SK-N-SH (cell line): ENCODE results near the gene PITX1. TPM values are rescaled to one million over a fixed set of nuclear protein-coding genes. Genes with fewer than 3 reads are reported as not detected.

ENCODE experiments used
- CTCF ChIA-PET: fragments of 300-600, 350-600 bp; formaldehyde crosslinking; extraction: SDS; loops from one replicate; lab custom pipeline; 2021; lab: Yijun Ruan, JAX
- POLR2A ChIA-PET: fragments of 350-600 bp; sonication (Branson Sonifier 250); formaldehyde crosslinking; extraction: SDS; loops from one replicate; lab custom pipeline; 2020; ENCODE audit warnings: antibody characterized with exemption, inconsistent platforms; lab: Yijun Ruan, JAX
- DNase-seq: peaks from one replicate; pipeline ENCODE4 v3.0.0; 2012
- H2AFZ ChIP-seq: fragments of 200-600 bp; sonication (generic); 2 replicates; pipeline ENCODE4 v1.8.1; 2016; ENCODE audit warnings: antibody characterized with exemption, mild to moderate bottlenecking, low read depth
- H3F3A ChIP-seq: fragments of 200-600 bp; sonication (generic); replicated peaks from 2 replicates; pipeline ENCODE3; 2016; ENCODE audit warnings: antibody characterized with exemption, mild to moderate bottlenecking; ENCODE audit not compliant: insufficient read depth
- H3K27ac ChIP-seq, 2 experiments: fragments of 200-500 bp in 1 of 2; fragments of 200-600 bp in 1 of 2; sonication (Bioruptor generic) in 1 of 2; sonication (generic), shearing (Covaris generic) in 1 of 2; 2 replicates each; pipeline versions ENCODE4 v1.5.1 to v1.6.1; 2014 to 2016; ENCODE audit warnings: low read depth in 2 of 2, inconsistent platforms in 1 of 2, low read length in 1 of 2, mild to moderate bottlenecking in 1 of 2, mixed read lengths in 1 of 2
- H3K27me3 ChIP-seq: fragments of 200-600 bp; sonication (generic), shearing (Covaris generic); 2 replicates; pipeline ENCODE4 v1.6.1; 2016; ENCODE audit warnings: mixed run types; ENCODE audit not compliant: insufficient read depth
- H3K36me3 ChIP-seq, 2 experiments: fragments of 200-500 bp in 1 of 2; fragments of 200-600 bp in 1 of 2; sonication (Bioruptor generic) in 1 of 2; sonication (generic) in 1 of 2; replicated peaks in 1 of 2; 2 replicates each; pipeline versions ENCODE3 to v1.5.1; 2014 to 2016; ENCODE audit warnings: low read length in 1 of 2, mild to moderate bottlenecking in 1 of 2; ENCODE audit not compliant: insufficient read depth in 2 of 2, control insufficient read depth in 1 of 2
- H3K4me1 ChIP-seq, 2 experiments: fragments of 200-500 bp in 1 of 2; fragments of 200-600 bp in 1 of 2; sonication (Bioruptor generic) in 1 of 2; sonication (generic), shearing (Covaris generic) in 1 of 2; 2 replicates each; pipeline versions ENCODE4 v1.5.1 to v1.6.1; 2014 to 2016; ENCODE audit warnings: low read depth in 1 of 2, low read length in 1 of 2, mixed run types in 1 of 2; ENCODE audit not compliant: insufficient read depth in 2 of 2, control insufficient read depth in 1 of 2
- H3K4me2 ChIP-seq: fragments of 200-600 bp; sonication (generic), shearing (Covaris generic); 2 replicates; pipeline ENCODE4 v1.6.1; 2017; ENCODE audit warnings: mixed run types
- H3K4me3 ChIP-seq, 2 experiments: fragments of 200-500 bp in 1 of 2; fragments of 200-600 bp in 1 of 2; sonication (Bioruptor generic) in 1 of 2; sonication (generic), shearing (Covaris generic) in 1 of 2; 2 replicates each; pipeline versions ENCODE4 v1.5.1 to v1.8.1; 2014 to 2016; ENCODE audit warnings: low read depth in 2 of 2, inconsistent platforms in 1 of 2, low read length in 1 of 2, mild to moderate bottlenecking in 1 of 2, mixed read lengths in 1 of 2, moderate library complexity in 1 of 2
- H3K79me2 ChIP-seq: fragments of 200-600 bp; sonication (generic); 2 replicates; pipeline ENCODE4 v1.8.1; 2017; ENCODE audit warnings: mild to moderate bottlenecking; ENCODE audit not compliant: insufficient read depth
- H3K9ac ChIP-seq: fragments of 200-600 bp; sonication (generic); 2 replicates; pipeline ENCODE4 v1.6.1; 2017; ENCODE audit warnings: mixed run types
- H3K9me2 ChIP-seq: fragments of 200-600 bp; sonication (generic); 2 replicates; pipeline ENCODE4 v1.6.1; 2017; ENCODE audit warnings: mixed run types
- H3K9me3 ChIP-seq: fragments of 200-600 bp; sonication (generic); 2 replicates; pipeline ENCODE4 v1.6.1; 2017; ENCODE audit warnings: mixed run types, mild to moderate bottlenecking, moderate library complexity
- H4K20me1 ChIP-seq: fragments of 200-600 bp; sonication (generic); 2 replicates; pipeline ENCODE4 v1.6.1; 2017; ENCODE audit warnings: mild to moderate bottlenecking, mixed run types; ENCODE audit not compliant: insufficient read depth
- CHD2 ChIP-seq: fragments of 150-350 bp; IDR thresholded peaks from 2 replicates; pipeline ENCODE4 v1.6.1; 2018; ENCODE audit warnings: low read length; ENCODE audit not compliant: partially characterized antibody
- RAD21 ChIP-seq: IDR thresholded peaks from 2 replicates; pipeline ENCODE4 v1.6.1; 2012; ENCODE audit warnings: mild to moderate bottlenecking, low read length
- TAF1 ChIP-seq: IDR thresholded peaks from 2 replicates; pipeline ENCODE4 v1.6.1; 2012; ENCODE audit warnings: low read depth, mild to moderate bottlenecking, low read length, moderate library complexity, borderline replicate concordance
- TCF12 ChIP-seq: IDR thresholded peaks from 2 replicates; pipeline ENCODE4 v1.4.0; 2012
- WGBS: methylation state at CpG from one replicate; pipeline ENCODE4 v1.1.6; 2017; ENCODE audit warnings: low lambda C conversion rate; 5-methylcytosine and 5-hydroxymethylcytosine counted together
- polyA plus RNA-seq, 3 experiments: library from polyadenylated mRNA; depleted of rRNA; stranded (reverse); fragments of >200 nt; gene quantifications; 2 replicates each; pipeline ENCODE4 v1.2.3, GENCODE V29; 2012
- TF ChIP-seq, protein P1 (sequence below): IDR thresholded peaks from 2 replicates; pipeline ENCODE4 v1.4.0; 2012; ENCODE audit warnings: low read depth, borderline replicate concordance
- TF ChIP-seq, protein P2 (sequence below): IDR thresholded peaks from 2 replicates; pipeline ENCODE4; 2012
- TF ChIP-seq, protein P3 (sequence below): IDR thresholded peaks from 2 replicates; pipeline ENCODE4 v1.6.1; 2012; ENCODE audit warnings: mild to moderate bottlenecking, low read depth, low read length, moderate library complexity
- TF ChIP-seq, protein P4 (sequence below): IDR thresholded peaks from 2 replicates; pipeline ENCODE4 v1.4.0; 2012; ENCODE audit warnings: low read depth
- TF ChIP-seq, protein P5 (sequence below): fragments of 150-350 bp; IDR thresholded peaks from 2 replicates; pipeline ENCODE4 v1.6.1; 2017; ENCODE audit warnings: antibody characterized with exemption, low read length, low read depth, borderline replicate concordance

PITX1 gene
- polyA plus RNA-seq, 1 of the 3 experiments (the other 2 are of a cell fraction) = not detected

DNA sequence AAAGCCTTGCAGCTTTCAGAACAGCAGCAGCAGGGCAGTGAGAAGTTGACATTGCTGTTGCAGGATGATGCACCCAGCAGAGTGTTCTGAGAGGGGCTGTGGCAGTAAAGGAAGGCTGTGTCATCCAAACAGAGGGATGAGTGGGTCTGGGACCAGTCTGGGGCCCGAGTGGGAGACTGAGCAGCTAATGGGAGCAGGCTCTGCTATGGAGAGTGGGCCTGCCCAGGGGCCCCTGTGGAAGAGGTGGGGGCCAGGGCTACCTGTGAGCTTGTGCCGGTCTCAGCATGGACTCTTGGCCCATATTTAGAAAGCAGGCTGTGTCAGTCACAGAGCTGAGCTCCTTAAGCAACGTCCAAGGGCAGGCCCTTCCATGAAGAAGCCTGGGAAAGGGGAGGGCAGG is 26.0 kb upstream of the PITX1 start (continued):
- TF ChIP-seq, protein P1, sequence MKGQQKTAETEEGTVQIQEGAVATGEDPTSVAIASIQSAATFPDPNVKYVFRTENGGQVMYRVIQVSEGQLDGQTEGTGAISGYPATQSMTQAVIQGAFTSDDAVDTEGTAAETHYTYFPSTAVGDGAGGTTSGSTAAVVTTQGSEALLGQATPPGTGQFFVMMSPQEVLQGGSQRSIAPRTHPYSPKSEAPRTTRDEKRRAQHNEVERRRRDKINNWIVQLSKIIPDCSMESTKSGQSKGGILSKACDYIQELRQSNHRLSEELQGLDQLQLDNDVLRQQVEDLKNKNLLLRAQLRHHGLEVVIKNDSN = no peak
- TF ChIP-seq, protein P2, sequence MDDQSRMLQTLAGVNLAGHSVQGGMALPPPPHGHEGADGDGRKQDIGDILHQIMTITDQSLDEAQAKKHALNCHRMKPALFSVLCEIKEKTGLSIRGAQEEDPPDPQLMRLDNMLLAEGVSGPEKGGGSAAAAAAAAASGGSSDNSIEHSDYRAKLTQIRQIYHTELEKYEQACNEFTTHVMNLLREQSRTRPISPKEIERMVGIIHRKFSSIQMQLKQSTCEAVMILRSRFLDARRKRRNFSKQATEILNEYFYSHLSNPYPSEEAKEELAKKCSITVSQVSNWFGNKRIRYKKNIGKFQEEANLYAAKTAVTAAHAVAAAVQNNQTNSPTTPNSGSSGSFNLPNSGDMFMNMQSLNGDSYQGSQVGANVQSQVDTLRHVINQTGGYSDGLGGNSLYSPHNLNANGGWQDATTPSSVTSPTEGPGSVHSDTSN = no peak
- TF ChIP-seq, all 33 proteins: peak for 0

DNA sequence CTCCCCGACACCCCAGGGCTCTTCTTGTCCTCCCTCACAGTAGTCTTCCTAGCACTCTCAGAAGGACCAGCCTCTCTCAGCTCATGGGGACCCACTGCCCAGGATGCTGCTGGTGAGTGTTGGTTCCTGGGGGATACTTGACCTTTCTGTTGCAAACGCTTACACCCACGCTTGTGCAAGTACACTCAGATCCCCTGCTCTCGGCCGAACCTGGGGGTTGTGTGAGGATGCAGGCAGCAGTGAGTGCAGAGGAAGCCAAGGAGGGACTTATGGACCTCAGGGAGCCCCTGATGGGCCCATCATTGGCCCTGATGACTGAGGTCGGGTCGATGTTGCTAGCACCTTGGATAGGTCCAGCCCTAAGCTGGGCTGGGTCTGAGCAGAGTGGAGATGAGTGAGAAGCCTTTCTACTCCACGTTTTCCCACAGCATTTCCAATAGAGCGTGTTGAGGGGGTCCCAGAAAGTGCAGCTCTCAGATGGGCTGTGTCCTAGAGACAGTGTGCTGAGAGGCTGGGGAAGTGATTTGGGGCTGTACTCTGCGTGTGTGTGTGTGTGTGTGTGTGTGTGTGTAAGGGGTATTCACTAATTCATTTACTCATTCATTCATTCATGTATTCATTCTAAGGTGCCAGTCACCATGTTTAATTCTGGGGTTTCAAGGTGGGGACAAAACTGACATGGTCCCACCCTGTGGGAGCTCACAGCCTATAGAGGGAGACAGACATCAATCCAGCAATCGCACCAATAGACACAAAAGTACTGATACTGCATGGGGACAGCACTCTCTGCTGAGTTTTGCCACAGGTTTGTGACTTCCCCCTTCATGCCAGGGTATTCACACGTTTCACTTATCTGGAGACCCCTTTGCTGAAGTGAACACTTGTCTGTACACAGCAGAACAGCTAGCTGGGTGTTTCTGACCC is 25.2 kb upstream of the PITX1 start:
- 48% methylated on average over 11 of the region's 12 CpGs for WGBS
- no peaks in the 10 kb centered on the region for H3F3A ChIP-seq
- H2AFZ ChIP-seq = no peak overlapping the region
- no peak for TF ChIP-seq CHD2
- TF ChIP-seq, protein P3, sequence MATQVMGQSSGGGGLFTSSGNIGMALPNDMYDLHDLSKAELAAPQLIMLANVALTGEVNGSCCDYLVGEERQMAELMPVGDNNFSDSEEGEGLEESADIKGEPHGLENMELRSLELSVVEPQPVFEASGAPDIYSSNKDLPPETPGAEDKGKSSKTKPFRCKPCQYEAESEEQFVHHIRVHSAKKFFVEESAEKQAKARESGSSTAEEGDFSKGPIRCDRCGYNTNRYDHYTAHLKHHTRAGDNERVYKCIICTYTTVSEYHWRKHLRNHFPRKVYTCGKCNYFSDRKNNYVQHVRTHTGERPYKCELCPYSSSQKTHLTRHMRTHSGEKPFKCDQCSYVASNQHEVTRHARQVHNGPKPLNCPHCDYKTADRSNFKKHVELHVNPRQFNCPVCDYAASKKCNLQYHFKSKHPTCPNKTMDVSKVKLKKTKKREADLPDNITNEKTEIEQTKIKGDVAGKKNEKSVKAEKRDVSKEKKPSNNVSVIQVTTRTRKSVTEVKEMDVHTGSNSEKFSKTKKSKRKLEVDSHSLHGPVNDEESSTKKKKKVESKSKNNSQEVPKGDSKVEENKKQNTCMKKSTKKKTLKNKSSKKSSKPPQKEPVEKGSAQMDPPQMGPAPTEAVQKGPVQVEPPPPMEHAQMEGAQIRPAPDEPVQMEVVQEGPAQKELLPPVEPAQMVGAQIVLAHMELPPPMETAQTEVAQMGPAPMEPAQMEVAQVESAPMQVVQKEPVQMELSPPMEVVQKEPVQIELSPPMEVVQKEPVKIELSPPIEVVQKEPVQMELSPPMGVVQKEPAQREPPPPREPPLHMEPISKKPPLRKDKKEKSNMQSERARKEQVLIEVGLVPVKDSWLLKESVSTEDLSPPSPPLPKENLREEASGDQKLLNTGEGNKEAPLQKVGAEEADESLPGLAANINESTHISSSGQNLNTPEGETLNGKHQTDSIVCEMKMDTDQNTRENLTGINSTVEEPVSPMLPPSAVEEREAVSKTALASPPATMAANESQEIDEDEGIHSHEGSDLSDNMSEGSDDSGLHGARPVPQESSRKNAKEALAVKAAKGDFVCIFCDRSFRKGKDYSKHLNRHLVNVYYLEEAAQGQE = peak; percentile 63; the same call in 1 of the 2 replicates
- peak; percentile 27 for TF ChIP-seq RAD21
- TF ChIP-seq, protein P4, sequence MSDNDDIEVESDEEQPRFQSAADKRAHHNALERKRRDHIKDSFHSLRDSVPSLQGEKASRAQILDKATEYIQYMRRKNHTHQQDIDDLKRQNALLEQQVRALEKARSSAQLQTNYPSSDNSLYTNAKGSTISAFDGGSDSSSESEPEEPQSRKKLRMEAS = no peak
- TF ChIP-seq, protein P5, sequence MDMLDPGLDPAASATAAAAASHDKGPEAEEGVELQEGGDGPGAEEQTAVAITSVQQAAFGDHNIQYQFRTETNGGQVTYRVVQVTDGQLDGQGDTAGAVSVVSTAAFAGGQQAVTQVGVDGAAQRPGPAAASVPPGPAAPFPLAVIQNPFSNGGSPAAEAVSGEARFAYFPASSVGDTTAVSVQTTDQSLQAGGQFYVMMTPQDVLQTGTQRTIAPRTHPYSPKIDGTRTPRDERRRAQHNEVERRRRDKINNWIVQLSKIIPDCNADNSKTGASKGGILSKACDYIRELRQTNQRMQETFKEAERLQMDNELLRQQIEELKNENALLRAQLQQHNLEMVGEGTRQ = no peak
- no peak for TF ChIP-seq TCF12
- no peak for TF ChIP-seq TAF1
- TF ChIP-seq, all 33 proteins: peak for 2
- ChIA-PET CTCF (interaction anchor here (0.8 to 1.3 kb wide), 3 partner anchors 17 to 273 kb away, joined by 3 to 4 read pairs (median 3); no protein-coding TSS in a partner anchor), POLR2A (no interaction called here)
- H3K9me3 ChIP-seq = no peaks in the 10 kb centered on the region
- no peak overlapping the region for H3K27ac ChIP-seq
- no peak for DNase-seq
- no peaks in the 10 kb centered on the region for H3K9me2 ChIP-seq
- H3K27me3 ChIP-seq = peaks cover 18% of the 10 kb centered on the region
- no peaks in the 10 kb centered on the region; a peak in 1 of 4 replicates for H3K4me1 ChIP-seq
- H3K9ac ChIP-seq = no peak overlapping the region
- no peaks in the 10 kb centered on the region for H3K36me3 ChIP-seq
- H3K4me2 ChIP-seq = no peak overlapping the region
- no peaks in the 10 kb centered on the region for H4K20me1 ChIP-seq
- no peak overlapping the region for H3K4me3 ChIP-seq
- H3K79me2 ChIP-seq = no peaks in the 10 kb centered on the region
